Ectodermal cell (in vitro differentiated cells): ENCODE measurements around the gene UBASH3B.

Experiments
- H3K27ac ChIP-seq: 2 replicates; pipeline ENCODE4 v1.7.0; 2013; ENCODE audit warnings: mild to moderate bottlenecking, low read depth, low read length; ENCODE audit not compliant: insufficient read depth, poor library complexity, severe bottlenecking
- H3K27me3 ChIP-seq: 2 replicates; pipeline ENCODE4 v1.7.0; 2013; ENCODE audit warnings: mild to moderate bottlenecking, low read length; ENCODE audit not compliant: insufficient read depth, control insufficient read depth, poor library complexity, severe bottlenecking
- H3K36me3 ChIP-seq: one replicate; pipeline ENCODE4 v1.7.0; 2013; ENCODE audit warnings: low read length; ENCODE audit not compliant: control insufficient read depth, insufficient read depth
- H3K4me1 ChIP-seq: one replicate; pipeline ENCODE4 v1.7.0; 2013; ENCODE audit warnings: low read length; ENCODE audit not compliant: control insufficient read depth, insufficient read depth
- H3K4me3 ChIP-seq: 2 replicates; pipeline ENCODE4 v1.7.0; 2013; ENCODE audit warnings: low read depth, low read length, control low read depth; ENCODE audit not compliant: insufficient read depth
- H3K9me3 ChIP-seq: 2 replicates; pipeline ENCODE4 v1.7.0; 2013; ENCODE audit warnings: mild to moderate bottlenecking, low read length, moderate library complexity; ENCODE audit not compliant: control insufficient read depth
- WGBS, 2 experiments: methylation state at CpG; one replicate each; pipeline ENCODE4 v1.1.7; 2013; ENCODE audit warnings: missing lambda C conversion rate in 2 of 2; 5-methylcytosine and 5-hydroxymethylcytosine counted together

Gene UBASH3B

DNA sequence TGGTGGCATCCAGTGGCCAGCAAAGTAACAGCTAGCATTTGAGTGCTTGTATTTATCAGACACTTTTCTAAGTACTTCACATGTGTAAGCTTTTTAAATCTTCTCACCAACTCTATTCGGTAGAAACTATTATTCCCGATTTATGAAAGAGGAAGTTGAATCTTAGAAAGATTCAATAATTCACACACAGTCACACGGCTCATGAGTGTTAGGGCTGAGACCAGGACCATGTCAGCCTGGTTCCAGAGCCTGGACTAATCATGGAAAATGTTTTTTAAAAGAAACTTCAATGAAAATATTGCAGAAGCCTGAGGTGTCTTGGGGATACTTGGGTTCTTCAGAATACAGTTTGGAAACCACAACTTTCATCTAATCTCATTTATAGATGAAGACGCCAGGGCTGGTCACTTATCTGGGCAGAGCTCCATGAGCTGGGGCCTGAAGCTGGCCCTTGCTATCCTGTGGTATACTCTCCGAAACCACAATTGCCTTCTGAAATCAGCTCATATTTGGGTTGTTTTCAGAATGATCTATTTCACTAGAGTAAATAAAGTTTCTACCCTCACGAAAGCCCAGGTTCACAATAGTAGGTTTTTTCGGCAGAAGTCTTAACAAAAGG lies 178.4 kb downstream of the UBASH3B start:
- H3K27ac ChIP-seq = no peak overlapping the region
- H3K36me3 ChIP-seq = no peaks in the 10 kb centered on the region
- no peak overlapping the region for H3K4me3 ChIP-seq
- H3K27me3 ChIP-seq = no peaks in the 10 kb centered on the region
- no peaks in the 10 kb centered on the region for H3K9me3 ChIP-seq
- 94 to 97% methylated on average over 7 of the region's 7 CpGs for WGBS, 2 experiments
- H3K4me1 ChIP-seq = peaks cover 8% of the 10 kb centered on the region

DNA sequence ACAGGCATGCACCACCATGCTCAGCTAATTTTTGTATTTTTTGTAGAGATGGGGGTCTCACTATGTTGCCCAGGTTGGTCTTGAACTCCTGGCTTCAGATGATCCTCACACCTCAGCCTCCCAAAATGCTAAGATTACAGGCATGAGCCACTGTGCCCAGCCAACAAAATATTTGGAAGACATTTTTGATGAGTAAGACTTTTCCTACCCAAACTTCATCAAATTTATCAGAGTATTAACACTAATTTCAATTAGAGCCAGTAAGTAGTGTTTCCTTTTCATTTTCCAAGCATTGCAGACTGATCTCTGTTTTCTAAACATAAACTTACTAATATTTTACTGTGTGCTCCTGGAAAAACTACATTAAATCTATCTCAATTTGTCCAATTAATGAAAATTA lies 181.4 kb downstream of the UBASH3B start:
- H3K36me3 ChIP-seq = no peaks in the 10 kb centered on the region
- no peak overlapping the region for H3K27ac ChIP-seq
- H3K9me3 ChIP-seq = no peaks in the 10 kb centered on the region
- H3K4me1 ChIP-seq = peaks cover 8% of the 10 kb centered on the region
- no peak overlapping the region for H3K4me3 ChIP-seq
- H3K27me3 ChIP-seq = no peaks in the 10 kb centered on the region

DNA sequence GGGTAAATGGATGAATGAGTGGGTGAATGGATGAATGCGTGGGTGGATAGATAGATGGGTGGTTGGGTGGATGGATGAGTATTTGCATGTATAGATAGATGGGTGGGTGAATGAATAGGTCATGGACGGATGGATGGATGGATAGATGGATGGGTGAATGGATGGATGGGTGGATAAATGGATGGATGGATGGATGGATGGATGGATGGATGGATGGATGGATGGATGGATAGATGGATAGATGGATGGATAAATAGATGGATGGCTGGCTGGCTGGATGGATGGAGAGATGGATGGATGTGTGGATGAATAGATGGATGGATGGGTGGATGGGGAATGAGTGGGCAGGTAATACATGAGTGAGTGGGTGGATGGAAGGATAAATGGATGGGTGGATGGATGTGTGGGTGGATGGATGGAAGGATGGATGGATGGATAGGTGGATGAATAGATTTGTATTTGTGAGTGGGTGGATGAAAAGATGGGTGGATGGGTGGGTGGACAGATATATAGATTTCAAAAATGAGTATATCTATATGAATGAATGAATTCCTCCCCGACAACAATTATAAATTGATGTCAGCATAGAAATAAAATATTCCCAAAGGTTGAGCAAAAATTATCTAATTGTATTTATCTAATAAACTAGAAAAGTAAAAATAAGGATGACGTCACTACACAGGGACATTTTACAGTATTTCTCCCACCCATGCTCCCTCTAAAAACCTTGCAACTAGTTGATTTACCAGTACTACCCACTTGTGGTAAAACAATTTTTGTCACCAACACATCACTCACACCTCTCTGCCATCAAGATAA lies 182.2 kb downstream of the UBASH3B start:
- 93 to 96% methylated on average over 3 of the region's 4 CpGs for WGBS, 2 experiments
- Histone ChIP-seq H3K27ac (no peak overlapping the region), H3K36me3 (no peaks in the 10 kb centered on the region), H3K4me1 (peaks cover 5% of the 10 kb centered on the region), H3K4me3 (no peak overlapping the region), H3K9me3 (no peaks in the 10 kb centered on the region), H3K27me3 (no peaks in the 10 kb centered on the region)

DNA sequence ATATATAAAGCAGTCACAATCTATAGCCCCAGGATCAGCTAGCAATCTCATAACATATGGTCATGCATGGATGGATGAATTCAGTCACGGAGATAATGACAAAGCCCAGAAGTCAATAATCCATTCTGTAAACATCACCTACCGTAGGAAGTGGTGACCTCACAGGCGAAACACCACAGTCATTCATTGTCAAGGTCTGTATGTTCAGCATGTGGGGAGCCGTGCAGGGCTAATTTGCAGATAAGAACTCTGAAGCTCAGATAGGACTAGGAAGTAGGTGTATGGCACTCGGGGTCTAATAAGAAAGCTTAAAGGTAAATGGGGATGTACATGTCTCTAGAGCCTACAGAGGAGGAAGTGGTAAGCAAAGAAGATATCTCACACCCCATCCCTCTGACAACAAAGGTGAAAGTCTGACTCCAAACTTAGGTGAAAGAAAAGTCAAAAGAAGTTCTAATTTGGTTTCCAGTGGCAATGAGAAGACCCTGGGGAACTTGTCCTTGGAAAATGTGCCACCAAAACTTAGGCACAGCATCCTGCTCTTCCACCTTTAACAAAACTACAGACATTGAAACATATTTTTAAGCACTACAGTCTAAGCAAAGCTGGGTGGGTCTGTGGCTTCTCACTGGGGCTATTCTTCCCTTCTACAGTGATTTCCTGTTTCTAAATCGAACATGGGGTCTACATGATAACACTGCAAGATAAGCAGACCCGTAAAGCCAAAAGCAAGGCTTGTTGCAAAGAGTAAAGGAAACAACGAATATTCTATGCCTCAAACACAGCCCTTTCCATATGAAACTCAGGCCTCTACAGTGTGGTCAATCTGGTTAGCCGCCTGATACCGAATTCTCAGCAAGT lies 188.0 kb downstream of the UBASH3B start:
- Histone ChIP-seq H3K27ac (no peak overlapping the region), H3K27me3 (no peaks in the 10 kb centered on the region), H3K4me1 (no peaks in the 10 kb centered on the region), H3K4me3 (no peak overlapping the region), H3K9me3 (no peaks in the 10 kb centered on the region), H3K36me3 (no peaks in the 10 kb centered on the region)
- 93 to 95% methylated on average over 8 to 10 of the region's 10 CpGs for WGBS, 2 experiments

DNA sequence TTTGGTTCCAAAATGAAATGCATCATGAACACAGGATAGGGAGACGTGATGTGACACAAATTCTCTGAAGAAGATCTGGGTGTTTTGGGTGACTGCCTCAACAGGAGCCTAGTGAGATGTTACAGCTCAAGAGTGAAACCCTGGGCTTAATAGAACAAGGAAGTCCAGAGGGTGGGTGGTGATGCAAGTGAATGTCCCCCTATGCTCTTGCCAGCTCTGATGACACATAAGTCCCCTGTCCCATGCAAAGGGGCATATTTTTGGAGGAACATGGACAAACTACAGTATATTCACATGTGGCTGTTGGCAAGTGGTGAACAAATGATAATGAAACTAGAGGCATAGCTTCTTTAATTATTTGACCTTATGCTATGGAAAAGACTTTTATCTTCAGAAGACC lies 191.9 kb downstream of the UBASH3B start:
- WGBS, 2 experiments = 94 to 100% methylated on average over 1 of the region's 1 CpG
- Histone ChIP-seq H3K36me3 (no peaks in the 10 kb centered on the region), H3K27ac (no peak overlapping the region), H3K27me3 (no peaks in the 10 kb centered on the region), H3K4me3 (no peak overlapping the region), H3K4me1 (peaks cover 7% of the 10 kb centered on the region), H3K9me3 (no peaks in the 10 kb centered on the region)

DNA sequence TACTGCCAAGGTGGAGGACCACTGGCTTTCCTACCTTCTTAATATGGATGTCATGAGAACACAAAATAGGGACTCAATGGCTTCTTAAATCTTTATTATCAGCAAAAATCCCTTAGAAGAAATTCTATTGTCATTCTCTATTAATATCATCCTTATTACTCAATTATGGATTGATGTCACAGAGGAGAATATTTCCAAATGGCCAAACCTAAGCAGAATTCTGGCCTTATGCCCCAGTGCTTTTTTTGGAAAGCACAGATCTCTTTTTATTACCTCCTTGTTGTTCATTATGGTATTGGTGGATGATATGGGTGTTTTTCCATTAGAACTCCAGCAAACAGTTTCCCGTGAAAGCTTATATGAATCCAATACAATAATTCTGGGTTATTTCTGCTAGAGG lies 192.7 kb downstream of the UBASH3B start:
- H3K27ac ChIP-seq = no peak overlapping the region
- WGBS, 2 experiments = 100% methylated on average over 1 of the region's 1 CpG; no CpG with 5 or more reads in 1 of the 2 experiments
- H3K4me3 ChIP-seq = no peak overlapping the region
- no peaks in the 10 kb centered on the region for H3K36me3 ChIP-seq
- H3K9me3 ChIP-seq = no peaks in the 10 kb centered on the region
- no peaks in the 10 kb centered on the region for H3K27me3 ChIP-seq
- peaks cover 7% of the 10 kb centered on the region for H3K4me1 ChIP-seq

DNA sequence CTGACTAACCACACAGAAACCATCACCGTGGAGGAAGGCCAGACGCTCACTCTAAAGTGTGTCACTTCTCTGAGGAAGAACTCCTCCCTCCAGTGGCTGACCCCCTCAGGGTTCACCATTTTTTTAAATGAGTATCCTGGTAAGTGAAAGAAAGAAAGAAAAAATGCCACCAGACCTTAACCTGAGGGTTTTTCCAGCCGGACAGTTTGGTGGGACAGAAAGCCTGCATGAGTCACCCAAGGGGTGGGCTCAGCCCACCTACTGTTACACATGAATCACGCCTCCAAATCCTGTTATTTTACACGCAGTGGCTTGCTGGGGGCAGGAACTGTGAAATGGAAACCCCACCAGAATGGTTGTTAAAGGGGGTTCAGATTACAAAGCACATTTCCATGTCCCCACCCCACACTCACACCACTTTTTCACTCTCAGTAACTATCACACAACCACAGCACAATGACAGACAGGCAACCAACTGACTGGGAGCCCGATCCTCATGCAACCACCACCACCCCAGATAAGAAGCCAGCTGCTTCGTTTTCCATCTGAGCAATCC lies 194.6 kb downstream of the UBASH3B start:
- Histone ChIP-seq H3K27me3 (no peaks in the 10 kb centered on the region), H3K36me3 (no peaks in the 10 kb centered on the region), H3K9me3 (no peaks in the 10 kb centered on the region), H3K27ac (peak overlapping the region; percentile 44), H3K4me1 (peaks cover 7% of the 10 kb centered on the region), H3K4me3 (no peak overlapping the region)
- 26 to 41% methylated on average over 7 of the region's 7 CpGs for WGBS, 2 experiments

DNA sequence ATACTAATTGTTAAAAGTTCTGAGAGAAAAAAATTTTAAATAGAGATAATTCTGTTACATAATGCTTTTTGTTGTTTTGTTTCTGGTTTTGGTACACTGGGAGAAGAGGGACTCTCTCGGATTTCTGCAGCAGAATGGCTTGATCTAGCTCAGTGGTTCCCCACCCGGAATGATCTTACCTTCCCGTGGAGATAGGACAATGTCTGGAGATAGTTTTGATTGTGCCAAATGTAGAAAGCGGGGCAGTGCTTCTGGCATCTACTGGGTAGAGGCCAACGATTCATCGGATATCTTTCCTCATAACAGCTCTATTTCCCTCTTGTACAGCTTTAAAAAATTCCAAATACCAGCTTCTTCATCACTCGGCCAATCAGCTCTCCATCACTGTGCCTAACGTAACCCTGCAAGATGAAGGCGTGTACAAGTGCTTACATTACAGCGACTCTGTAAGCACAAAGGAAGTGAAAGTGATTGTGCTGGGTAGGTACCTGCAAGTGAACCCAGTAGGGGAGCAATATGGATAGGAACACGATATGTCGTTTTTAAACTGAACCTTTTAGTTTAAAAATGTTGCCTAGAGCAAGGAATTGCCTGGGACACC lies 195.9 kb downstream of the UBASH3B start:
- Histone ChIP-seq H3K4me3 (no peak overlapping the region), H3K27ac (no peak overlapping the region), H3K36me3 (no peaks in the 10 kb centered on the region), H3K4me1 (peaks cover 7% of the 10 kb centered on the region), H3K9me3 (no peaks in the 10 kb centered on the region), H3K27me3 (no peaks in the 10 kb centered on the region)
- WGBS, 2 experiments = 94 to 95% methylated on average over 12 of the region's 12 CpGs

DNA sequence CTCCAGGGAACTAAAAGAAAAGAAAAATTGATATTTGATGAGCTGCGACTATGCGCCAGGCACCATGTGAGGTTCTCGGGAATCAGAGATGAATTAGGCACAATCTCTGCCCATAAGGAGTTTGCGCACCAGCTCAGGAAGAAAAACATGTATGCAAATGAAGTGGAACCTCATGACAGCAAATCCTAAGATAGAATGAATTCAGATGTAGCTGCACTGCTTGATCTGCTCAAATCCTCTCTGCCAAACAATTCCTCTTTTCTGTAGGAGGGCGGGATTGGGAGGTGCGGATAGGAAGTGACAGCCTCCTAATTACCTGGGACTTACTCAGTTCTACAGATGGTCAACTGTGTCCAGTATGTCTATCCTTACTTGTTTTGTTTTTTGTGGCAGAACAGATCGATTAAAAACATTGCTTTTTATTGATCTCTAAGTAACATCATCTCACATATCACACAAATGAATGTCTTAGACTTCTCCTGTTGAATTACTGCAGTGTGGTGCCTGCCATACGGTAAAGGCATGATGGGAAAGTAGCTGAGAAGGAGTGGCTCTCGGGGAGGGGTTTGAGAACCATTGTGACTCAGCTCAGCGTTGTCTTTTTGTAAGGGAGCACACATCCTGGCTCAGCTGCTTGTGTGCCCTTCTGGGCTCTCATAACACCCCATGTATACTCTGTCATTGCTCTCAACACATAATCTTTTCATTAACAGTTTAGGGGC lies 196.7 kb downstream of the UBASH3B start:
- H3K36me3 ChIP-seq = no peaks in the 10 kb centered on the region

More for the DNA sequence above, 196.7 kb downstream of the UBASH3B start:
- 85 to 87% methylated on average over 10 of the region's 10 CpGs for WGBS, 2 experiments
- H3K9me3 ChIP-seq = no peaks in the 10 kb centered on the region
- H3K4me3 ChIP-seq = no peak overlapping the region
- H3K27me3 ChIP-seq = no peaks in the 10 kb centered on the region
- H3K4me1 ChIP-seq = peaks cover 7% of the 10 kb centered on the region
- H3K27ac ChIP-seq = no peak overlapping the region
